IPS-NIHi11 (cell line): ENCODE data around the gene ATP2B2.
A peak's percentile ranks its signal among the peaks of the same experiment; 100 is the strongest.
"Not testable (repeated sequence)": the region's sequence is repeated elsewhere in the genome, so short reads cannot be mapped to it uniquely, and the experiment has no call there.

Source experiments
- DNase-seq: peaks from one replicate; pipeline ENCODE4 v3.0.0; 2012; ENCODE audit warnings: mixed read lengths, low spot score

Gene ATP2B2

DNA sequence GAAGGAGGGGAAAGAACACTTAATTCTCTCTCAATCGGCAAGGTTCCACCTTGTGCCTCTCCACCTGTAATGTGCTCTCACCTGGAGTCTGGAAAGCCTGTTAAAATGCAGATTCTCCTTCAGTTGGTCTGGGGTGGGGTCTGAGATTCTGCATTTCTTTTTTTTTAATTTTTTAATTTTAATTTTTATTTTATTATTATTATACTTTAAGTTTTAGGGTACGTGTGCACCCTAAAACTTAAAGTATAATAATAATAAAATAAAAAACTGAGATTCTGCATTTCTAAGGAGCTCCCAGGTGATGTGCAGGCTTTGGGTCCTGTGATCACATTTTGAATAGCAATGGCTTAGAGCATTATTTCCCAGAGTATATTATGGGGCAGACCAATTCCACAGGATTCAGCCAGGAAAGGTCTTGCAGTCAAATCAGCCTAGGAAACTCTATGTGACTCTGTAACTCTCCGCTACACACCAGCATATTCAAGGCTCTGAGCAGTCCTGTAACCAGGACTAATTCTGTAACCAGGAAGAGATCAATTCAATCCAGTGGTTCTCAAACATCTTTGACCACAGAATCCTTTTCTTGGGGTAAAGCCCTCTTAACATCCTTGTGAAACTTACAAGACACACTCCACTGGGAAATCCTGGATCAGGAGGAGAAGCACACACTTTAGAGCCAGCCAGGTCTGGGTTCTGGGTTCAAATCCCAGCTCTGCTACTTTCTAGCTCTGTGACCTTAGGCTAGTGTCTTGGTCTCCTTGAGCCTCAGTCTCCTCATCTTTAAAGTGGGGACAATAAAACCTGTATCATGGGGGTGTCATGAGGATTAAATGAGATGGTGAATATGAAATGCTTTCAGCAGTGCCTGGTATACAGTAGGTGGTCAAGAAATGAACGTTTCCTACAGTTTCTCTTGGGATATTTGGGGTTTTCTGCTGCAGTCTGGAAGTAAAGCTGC is 122.2 kb downstream of the ATP2B2 start:
- DNase-seq: no peak

- DNase-seq: not testable (repeated sequence)
Observed at GRCh38 chr3:10382445-10382844, 122.9 kb downstream of the ATP2B2 start.

DNA sequence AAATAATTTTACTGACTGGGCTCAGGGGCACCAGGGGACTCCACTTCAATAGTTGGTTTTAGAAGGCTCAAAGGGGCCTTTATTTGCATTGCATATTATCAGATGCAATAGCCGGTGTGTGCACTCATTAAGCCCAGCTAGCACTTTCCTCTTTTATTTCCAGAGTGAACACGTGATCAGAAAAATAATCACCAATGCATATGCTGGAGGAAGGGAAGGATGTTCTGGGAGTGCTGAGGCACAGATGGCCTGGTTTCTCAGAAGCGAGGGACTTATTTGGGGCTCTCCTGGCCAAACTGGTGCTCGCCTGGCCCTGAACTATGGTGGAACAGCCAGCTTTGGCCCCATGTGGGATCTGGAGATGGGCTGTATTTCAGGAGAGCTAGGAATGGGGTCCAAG is 124.0 kb downstream of the ATP2B2 start:
- DNase-seq: no peak

- DNase-seq: no peak
Observed at GRCh38 chr3:10380906-10381305, 124.5 kb downstream of the ATP2B2 start.

DNA sequence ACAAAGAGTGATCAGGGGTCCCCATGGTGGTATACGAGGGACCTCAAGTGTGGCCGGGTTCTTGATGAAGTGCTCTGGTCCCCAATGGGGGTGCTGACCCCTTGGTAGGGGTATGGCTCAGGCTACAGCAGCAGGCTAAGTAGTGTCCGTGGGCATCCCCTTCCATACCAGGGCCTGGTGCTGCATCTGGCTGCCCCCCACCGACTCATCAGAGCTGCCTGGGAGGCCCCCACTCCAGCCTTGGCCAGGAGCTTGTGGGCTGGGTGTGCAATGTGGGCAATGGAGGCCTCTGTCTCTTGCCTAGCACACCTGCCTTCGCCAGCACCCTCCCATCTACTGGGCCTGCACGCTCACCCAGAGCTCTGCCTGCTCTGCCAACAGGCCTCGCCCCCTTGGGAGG is 125.4 kb downstream of the ATP2B2 start:
- no peak for DNase-seq

- DNase-seq: no peak
Observed at GRCh38 chr3:10379161-10379560, 126.2 kb downstream of the ATP2B2 start.

DNA sequence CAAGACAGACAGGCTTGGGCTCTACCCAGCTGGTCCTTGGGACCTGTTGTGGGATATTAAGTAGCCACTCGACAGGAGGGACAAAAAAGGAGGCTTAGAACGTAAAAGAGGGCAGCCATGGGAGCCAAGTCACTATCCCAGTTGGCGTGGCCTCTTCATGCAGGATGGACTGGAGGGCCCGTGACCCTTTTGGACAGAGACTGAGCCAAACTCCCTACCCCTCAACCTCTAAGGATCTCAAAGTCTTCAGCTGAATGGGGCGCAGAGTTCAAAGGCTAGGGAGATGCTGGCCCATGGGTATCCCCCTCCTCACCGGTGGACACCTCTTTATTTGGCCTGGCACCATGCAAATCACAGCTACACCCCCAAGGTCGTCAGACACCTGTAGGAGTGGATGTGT is 126.6 kb downstream of the ATP2B2 start:
- no peak for DNase-seq

DNA sequence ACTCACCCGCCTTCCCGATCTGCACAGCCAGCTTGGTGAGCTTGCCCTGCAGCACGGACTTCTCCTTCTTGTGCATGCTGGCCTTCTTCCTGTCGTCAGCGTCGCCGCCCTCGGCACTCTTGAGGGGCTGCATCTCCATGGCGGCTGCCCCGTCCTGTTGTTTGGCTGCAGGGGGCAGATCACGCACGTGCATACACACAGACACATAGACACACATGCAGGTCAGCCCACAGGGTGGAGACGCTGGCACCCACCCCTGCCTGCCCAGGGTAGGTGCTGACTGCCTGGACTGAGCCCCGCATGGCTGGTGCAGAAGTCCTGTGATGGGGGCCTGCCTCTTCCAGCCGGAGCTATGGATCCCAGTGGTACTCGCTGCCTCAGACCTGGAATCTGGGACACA is 127.1 kb downstream of the ATP2B2 start:
- no peak for DNase-seq

GRCh38 chr3:10377148-10377725 is 128.1 kb downstream of the ATP2B2 start:
- DNase-seq: no peak

DNA sequence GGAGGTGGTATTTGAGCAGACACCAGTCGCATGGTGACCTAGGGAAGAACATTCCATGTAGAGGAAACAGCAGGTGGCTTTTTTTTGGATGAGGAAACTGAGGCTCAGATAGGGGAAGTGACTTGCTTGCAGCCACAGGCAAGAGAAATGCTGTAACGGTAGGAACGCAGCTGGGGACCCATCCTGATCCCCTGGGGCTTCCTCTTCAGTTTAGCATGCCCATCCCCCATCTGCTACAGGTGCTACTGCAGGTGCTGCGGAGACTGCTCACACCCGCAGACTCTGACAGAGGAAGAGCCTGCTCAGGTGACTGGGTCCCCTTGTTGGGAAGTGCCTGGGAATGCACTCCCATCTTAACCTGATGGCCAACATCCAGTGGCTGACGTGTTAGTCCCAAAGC is 129.0 kb downstream of the ATP2B2 start:
- no peak for DNase-seq

GRCh38 chr3:10375296-10376053 is 129.9 kb downstream of the ATP2B2 start:
- no peak for DNase-seq

GRCh38 chr3:10374311-10374710 is 131.1 kb downstream of the ATP2B2 start:
- DNase-seq: no peak

DNA sequence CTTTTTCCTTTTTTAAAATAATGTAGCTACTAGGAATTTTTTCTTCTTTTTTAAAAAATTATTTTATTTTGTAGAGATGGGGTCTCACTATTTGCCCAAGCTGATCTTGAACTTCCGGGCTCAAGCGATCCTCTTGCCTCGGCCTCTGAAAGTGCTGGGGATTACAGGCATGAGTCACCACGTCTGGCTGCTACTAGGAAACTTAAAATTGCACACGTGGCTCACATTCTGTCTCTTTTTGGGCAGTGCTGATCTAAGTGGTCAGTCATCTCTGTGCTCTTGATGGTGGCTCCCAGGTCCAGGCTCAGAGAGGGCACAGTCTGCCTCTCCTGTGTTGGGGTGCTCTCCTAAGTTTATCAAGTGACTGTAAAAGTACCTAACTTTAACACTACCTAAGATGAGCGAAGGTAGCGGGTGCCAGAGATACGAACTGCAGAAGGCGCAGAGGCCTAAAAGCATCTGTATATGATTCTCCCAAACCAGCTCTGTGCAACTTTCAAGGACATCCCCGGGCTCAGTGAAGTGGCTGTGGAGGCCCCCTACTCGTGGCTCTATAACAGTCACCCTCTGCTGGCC is 131.6 kb downstream of the ATP2B2 start:
- no peak for DNase-seq

- no peak for DNase-seq
Observed at GRCh38 chr3:10371789-10372188, 133.6 kb downstream of the ATP2B2 start.

DNA sequence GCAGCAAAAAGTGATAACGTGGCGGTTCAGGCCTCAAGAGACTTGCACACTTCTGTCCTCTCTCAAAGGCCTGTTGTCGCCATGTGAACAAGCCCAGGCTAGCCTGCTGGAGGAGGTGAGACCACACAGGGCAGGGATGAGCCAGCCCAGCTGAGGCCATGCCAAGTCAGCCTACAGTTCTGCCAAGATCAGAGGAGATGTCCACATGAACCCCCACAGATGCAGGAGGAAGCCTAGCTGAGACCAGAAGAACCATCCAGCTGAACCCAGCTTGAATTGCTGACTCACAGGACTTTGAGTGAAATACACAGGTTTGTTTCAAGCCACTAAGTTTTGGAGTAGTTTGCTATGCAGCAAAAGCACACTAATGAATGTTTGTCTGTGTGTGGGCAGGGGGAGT is 134.2 kb downstream of the ATP2B2 start:
- DNase-seq: no peak

DNA sequence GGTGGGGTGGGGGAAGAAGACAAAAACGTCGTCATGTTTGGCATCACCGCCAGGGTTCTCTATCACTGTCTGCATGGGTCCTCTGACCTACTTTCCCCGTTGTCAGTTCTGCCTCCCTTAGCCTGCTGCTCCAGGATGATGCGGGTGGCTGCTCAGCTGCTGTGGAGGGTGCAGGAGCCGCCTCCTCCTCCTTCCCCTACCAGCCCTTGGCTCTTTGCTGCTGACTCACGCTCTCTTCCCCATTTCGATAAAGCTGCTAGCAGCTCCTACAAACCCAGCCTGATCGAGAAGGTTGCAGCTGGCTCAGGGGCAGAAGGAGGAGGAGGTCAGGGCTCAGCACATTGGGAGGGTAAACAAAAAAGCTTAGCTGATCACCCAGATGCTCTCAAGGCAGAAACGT is 135.0 kb downstream of the ATP2B2 start:
- DNase-seq: no peak

GRCh38 chr3:10368512-10368911 is 136.9 kb downstream of the ATP2B2 start:
- DNase-seq: no peak

DNA sequence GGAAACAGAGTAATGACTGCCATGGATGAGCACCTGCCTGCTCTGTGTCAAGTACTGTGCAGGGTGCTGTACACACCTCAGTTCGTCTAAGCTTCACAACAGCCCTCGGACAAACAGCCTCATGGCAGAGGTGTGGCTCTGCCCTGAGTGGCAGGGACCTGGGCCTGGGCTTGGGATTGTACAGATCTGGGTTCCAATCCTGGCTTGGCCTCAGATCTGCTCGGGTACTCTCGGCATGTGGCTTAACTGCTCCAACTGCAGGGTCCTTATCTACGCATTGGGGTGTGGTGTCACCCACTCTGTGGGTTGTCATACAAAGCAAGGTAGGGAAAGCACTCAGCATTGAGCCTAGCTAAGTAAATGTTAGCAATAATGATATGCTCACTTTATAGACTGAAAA is 137.9 kb downstream of the ATP2B2 start:
- no peak for DNase-seq

GRCh38 chr3:10366651-10367101 is 138.7 kb downstream of the ATP2B2 start:
- DNase-seq: peak; percentile 55

- DNase-seq: no peak
Observed at GRCh38 chr3:10365791-10366190, 139.6 kb downstream of the ATP2B2 start.

DNA sequence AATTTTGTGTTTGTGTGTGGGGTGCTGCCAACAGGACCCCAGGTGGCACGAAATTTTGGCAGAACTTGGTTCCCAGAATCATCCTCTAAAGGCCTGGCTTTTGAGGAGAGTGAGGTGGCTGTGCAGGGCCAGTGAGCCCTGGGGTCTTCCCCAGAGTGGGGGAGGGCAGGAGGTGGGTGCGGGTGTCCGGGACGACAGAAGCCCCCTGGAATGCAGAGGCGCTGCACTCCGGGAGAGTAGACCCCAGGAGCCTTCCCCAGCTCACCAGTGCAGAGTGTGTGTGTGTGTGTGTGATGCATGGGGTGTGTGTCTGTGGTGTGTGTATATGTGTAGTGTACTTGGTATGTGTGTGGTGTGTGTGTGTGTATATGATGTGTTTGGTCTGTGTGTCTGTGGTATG is 140.1 kb downstream of the ATP2B2 start:
- DNase-seq: no peak

- no peak for DNase-seq
Observed at GRCh38 chr3:10364806-10365205, 140.6 kb downstream of the ATP2B2 start.
